OCI-LY1 (cell line): ENCODE measurements around the gene ZNF708.

Experiments
- EZH2 ChIP-seq: fragments of 200-600 bp; sonication (generic), shearing (Covaris generic); IDR thresholded peaks from 2 replicates; pipeline ENCODE4 v1.8.0; 2017; ENCODE audit warnings: borderline replicate concordance, mixed run types, mild to moderate bottlenecking, antibody characterized with exemption, low read length, moderate library complexity, mixed read lengths
- TF ChIP-seq, protein P1 (sequence below): fragments of 200-600 bp; sonication (generic), shearing (Covaris generic); IDR thresholded peaks from 2 replicates; pipeline ENCODE4 v1.5.1; 2017; ENCODE audit warnings: mild to moderate bottlenecking, antibody characterized with exemption, low read length, moderate library complexity, mixed read lengths

DNA sequence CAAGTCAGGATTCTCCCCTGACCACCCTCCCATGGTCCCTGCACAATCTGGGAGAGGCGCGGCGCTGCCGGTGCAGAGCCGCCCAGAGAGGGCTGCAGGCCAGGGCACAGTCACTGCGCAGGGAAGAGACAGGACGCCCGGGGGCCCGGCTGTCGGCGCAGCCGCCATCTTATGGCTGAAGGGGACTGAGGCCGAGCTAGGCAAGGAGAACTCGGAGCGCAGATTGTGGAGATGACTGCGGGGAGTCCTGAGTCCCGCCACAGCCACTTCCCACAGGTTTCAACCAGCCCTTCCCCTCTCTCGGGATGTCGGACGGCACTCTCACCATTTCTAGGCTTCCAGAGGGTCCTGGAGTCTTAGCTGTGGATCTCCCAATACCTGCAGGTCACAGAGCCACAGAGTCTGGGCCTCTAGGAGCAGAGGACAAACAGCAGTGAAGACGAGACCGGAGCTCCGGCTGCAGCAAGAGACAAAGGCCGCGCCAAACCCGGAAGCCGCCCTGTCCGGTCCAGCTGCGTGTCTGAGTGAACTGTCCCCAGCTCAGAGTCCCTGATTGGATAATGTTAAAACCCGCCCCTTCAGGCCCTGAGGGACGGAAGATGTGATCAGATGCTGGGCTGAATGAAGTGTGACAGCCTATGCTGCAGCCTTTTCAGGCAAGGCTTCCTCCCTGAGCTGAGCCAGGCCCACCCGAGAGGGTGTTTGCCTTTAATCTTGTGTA lies at the start of gene ZNF708:
- TF ChIP-seq, protein P1, sequence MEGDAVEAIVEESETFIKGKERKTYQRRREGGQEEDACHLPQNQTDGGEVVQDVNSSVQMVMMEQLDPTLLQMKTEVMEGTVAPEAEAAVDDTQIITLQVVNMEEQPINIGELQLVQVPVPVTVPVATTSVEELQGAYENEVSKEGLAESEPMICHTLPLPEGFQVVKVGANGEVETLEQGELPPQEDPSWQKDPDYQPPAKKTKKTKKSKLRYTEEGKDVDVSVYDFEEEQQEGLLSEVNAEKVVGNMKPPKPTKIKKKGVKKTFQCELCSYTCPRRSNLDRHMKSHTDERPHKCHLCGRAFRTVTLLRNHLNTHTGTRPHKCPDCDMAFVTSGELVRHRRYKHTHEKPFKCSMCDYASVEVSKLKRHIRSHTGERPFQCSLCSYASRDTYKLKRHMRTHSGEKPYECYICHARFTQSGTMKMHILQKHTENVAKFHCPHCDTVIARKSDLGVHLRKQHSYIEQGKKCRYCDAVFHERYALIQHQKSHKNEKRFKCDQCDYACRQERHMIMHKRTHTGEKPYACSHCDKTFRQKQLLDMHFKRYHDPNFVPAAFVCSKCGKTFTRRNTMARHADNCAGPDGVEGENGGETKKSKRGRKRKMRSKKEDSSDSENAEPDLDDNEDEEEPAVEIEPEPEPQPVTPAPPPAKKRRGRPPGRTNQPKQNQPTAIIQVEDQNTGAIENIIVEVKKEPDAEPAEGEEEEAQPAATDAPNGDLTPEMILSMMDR: no peak
- TF ChIP-seq EZH2: no peak
